GM12878 (cell line): Measurements from ENCODE around the gene TEX28. TPM values are rescaled to one million over a fixed set of nuclear protein-coding genes. Genes with fewer than 3 reads are reported as not detected.

ENCODE experiments used
- ATAC-seq: fragments of 200-7000 bp; cut with Tn5 transposase; 3 replicates; pipeline ENCODE4 v1.9.1; 2020; ENCODE audit warnings: mild to moderate bottlenecking, moderate library complexity
- BruUV-seq: library from RNA; stranded (reverse); fragments of 400-500 nt; replicated peaks from 2 replicates; lab custom pipeline; 2021; lab: Mats Ljungman, UMichigan
- CTCF ChIA-PET: fragments of 300-600 bp; sonication (Branson Sonifier 250); formaldehyde crosslinking; extraction: SDS; loops from one replicate; lab custom pipeline; 2021; ENCODE audit warnings: inconsistent platforms; lab: Yijun Ruan, JAX
- POLR2A ChIA-PET: fragments of 350-600 bp; formaldehyde crosslinking; extraction: SDS; loops from one replicate; lab custom pipeline; 2021; ENCODE audit warnings: inconsistent platforms; lab: Charles Lee
- RAD21 ChIA-PET: fragments of 300-600 bp; sonication (Branson Sonifier 250); formaldehyde crosslinking; loops from one replicate; lab custom pipeline; 2023; ENCODE audit warnings: antibody characterized with exemption; ENCODE audit not compliant: unreplicated experiment; lab: Charles Lee
- SMC1A ChIA-PET: fragments of 300-600 bp; sonication (Branson Sonifier 250); formaldehyde crosslinking; loops from one replicate; lab custom pipeline; 2023; ENCODE audit not compliant: unreplicated experiment, uncharacterized antibody; lab: Charles Lee
- DNase-seq: peaks from one replicate; pipeline ENCODE4 v3.0.0-alpha.2; 2011; ENCODE audit warnings: low read depth, low spot score
- FAIRE-seq: peaks from 3 replicates; lab custom pipeline; 2011; peaks lifted over from hg19 to GRCh38; lab: Jason Lieb, UNC
- H2AFZ ChIP-seq: 2 replicates; pipeline ENCODE4 v1.6.0; 2011; ENCODE audit warnings: low read depth, low read length, control low read depth; ENCODE audit not compliant: control insufficient read depth
- H3K27ac ChIP-seq: 2 replicates; pipeline ENCODE4 v1.5.1; 2011; ENCODE audit warnings: control low read depth; ENCODE audit not compliant: control insufficient read depth, insufficient read depth
- H3K27me3 ChIP-seq, 2 experiments: replicated peaks in 1 of 2; 2 replicates each; pipeline versions ENCODE4 v1.6.0 to v1.6.1; 2011; ENCODE audit warnings: low read length in 1 of 2; ENCODE audit not compliant: control insufficient read depth in 2 of 2, insufficient read depth in 2 of 2
- H3K36me3 ChIP-seq, 2 experiments: 2 replicates each; pipeline ENCODE4 v1.5.1; 2011; ENCODE audit warnings: low read length in 1 of 2; ENCODE audit not compliant: control insufficient read depth in 2 of 2, insufficient read depth in 2 of 2
- H3K4me1 ChIP-seq: 2 replicates; pipeline ENCODE4 v1.6.1; 2011; ENCODE audit warnings: mild to moderate bottlenecking, low read length, moderate library complexity, mixed read lengths; ENCODE audit not compliant: control insufficient read depth, insufficient read depth
- H3K4me2 ChIP-seq: 2 replicates; pipeline ENCODE4 v1.6.0; 2011; ENCODE audit warnings: control low read depth; ENCODE audit not compliant: control insufficient read depth, insufficient read depth
- H3K4me3 ChIP-seq: fragments of 200-600 bp; sonication (generic); 2 replicates; pipeline ENCODE4 v1.5.1; 2016
- H3K79me2 ChIP-seq: 2 replicates; pipeline ENCODE4 v1.6.0; 2011; ENCODE audit warnings: low read length; ENCODE audit not compliant: control insufficient read depth, insufficient read depth
- H3K9ac ChIP-seq: 2 replicates; pipeline ENCODE4 v1.8.0; 2011; ENCODE audit warnings: low read length, control low read depth, mixed read lengths; ENCODE audit not compliant: control insufficient read depth, insufficient read depth
- H3K9me3 ChIP-seq: replicated peaks from 3 replicates; pipeline ENCODE4 v1.5.1; 2011; ENCODE audit warnings: mild to moderate bottlenecking, low read length; ENCODE audit not compliant: control insufficient read depth, insufficient read depth
- H4K20me1 ChIP-seq: 2 replicates; pipeline ENCODE4 v1.6.0; 2011; ENCODE audit not compliant: control insufficient read depth, insufficient read depth
- CUX1 ChIP-seq: IDR thresholded peaks from 2 replicates; pipeline ENCODE4 v1.6.1; 2012; ENCODE audit warnings: improper control_type of control experiment, low read depth, low read length; ENCODE audit not compliant: insufficient replicate concordance
- PAX5 ChIP-seq: IDR thresholded peaks from 2 replicates; pipeline ENCODE4 v1.6.1; 2011; ENCODE audit warnings: low read depth, low read length, borderline replicate concordance
- SKIL ChIP-seq: fragments of 450-650 bp; IDR thresholded peaks from 2 replicates; pipeline ENCODE4 v1.6.1; 2017; ENCODE audit warnings: mild to moderate bottlenecking, low read depth, inconsistent platforms; ENCODE audit not compliant: poor library complexity, severe bottlenecking
- ZNF217 ChIP-seq: fragments of 450-650 bp; IDR thresholded peaks from 2 replicates; pipeline ENCODE4 v1.6.1; 2017; ENCODE audit warnings: antibody characterized with exemption, mild to moderate bottlenecking
- WGBS: methylation state at CpG from one replicate; pipeline ENCODE4 v1.1.6; 2016; ENCODE audit warnings: low lambda C conversion rate; ENCODE audit not compliant: insufficient replicate concordance, insufficient coverage; ENCODE audit errors: missing lambda C conversion rate; 5-methylcytosine and 5-hydroxymethylcytosine counted together
- in situ Hi-C: fragments of 300-500 bp; cut with MboI; formaldehyde crosslinking; loops from 9 replicates; pipeline ENCODE4 v1.14.3; 2018; ENCODE audit warnings: mixed read lengths
- intact Hi-C: fragments of 100-400 bp; cut with micrococcal nuclease; formaldehyde crosslinking; loops from one replicate; pipeline ENCODE4 v1.14.2; 2022; ENCODE audit not compliant: unreplicated experiment
- polyA plus RNA-seq, 11 experiments: library from polyadenylated mRNA; depleted of rRNA in 4 of 11; unstranded in 6 of 11; stranded (reverse) in 5 of 11; fragments of >200 nt; fragmentation: Nextera tagmentation in 4 of 11; fragmentation: Illumina TruSeq in 1 of 11; extraction: Ambion mirVana in 4 of 11; extraction: Trizol in 1 of 11; gene quantifications; 1 replicate in 1 of 11; 2 replicates in 10 of 11; pipeline versions ENCODE4 v1.2.1 to v1.2.3, GENCODE V29; 2011 to 2016; ENCODE audit warnings: inconsistent platforms in 2 of 11, missing spikeins in 2 of 11, low read depth in 1 of 11
- total RNA-seq, 4 experiments: library from RNA; depleted of rRNA in 3 of 4; stranded (reverse); fragments of >200 nt in 3 of 4; fragmentation: Illumina TruSeq in 1 of 4; extraction: Trizol in 1 of 4; gene quantifications; 2 replicates each; pipeline versions ENCODE4 v1.2.1 to v1.2.3, GENCODE V29; 2013 to 2021
- TF ChIP-seq, protein P1 (sequence below): IDR thresholded peaks from 2 replicates; pipeline ENCODE4 v1.6.1; 2012; ENCODE audit warnings: mild to moderate bottlenecking, low read depth, low read length

Gene TEX28
- total and polyA plus RNA-seq, 10 of the 15 experiments (the other 5 are each of a cell fraction or from before 2014, with no cell fraction given), result not detected

DNA sequence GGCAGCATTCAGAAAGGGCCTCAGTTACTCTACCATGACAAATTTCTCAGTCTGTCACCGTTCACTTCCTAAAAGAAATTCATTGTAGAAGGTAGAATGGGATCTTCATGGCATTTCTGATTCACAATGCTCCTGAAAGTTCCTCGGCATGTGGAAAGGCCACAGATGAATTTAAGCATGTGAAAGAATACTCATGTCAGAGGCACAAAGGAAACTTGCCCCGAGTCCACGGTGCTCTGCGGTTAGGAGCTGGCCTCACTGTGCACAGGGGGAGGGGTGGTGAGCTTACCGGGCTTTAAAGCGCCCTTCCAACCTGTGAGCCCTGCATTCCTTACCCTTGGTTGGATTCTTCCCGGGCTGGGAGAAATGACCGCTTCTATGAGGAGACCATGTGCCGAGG lies 9.9 kb upstream of the TEX28 start:
- in situ Hi-C loops (loop anchor here (25.0 kb wide), 1 partner anchor 168 kb away; the partner anchor contains the start of gene OPN1LW), intact Hi-C loops (no loop called here)
- DNase-seq (no peak), ATAC-seq (no peak), FAIRE-seq (no peak)
- WGBS, result 21% methylated on average over 10 of the region's 10 CpGs
- H3K4me2 ChIP-seq, result no peak overlapping the region
- SMC1A ChIA-PET, result no interaction called here
- H3K9ac ChIP-seq, result no peak overlapping the region
- H3K9me3 ChIP-seq, result no peaks in the 10 kb centered on the region; the same call in 2 of the 3 replicates
- no peaks in the 10 kb centered on the region for H3K27me3 ChIP-seq
- no peaks in the 10 kb centered on the region for H3K4me1 ChIP-seq
- H4K20me1 ChIP-seq, result no peaks in the 10 kb centered on the region
- no peak overlapping the region for H3K27ac ChIP-seq
- RAD21 ChIA-PET, result no interaction called here
- no peak overlapping the region for H3K4me3 ChIP-seq
- no peak overlapping the region for H2AFZ ChIP-seq
- POLR2A ChIA-PET, result no interaction called here
- BruUV-seq, result no TSS peak
- CTCF ChIA-PET, result no interaction called here
- H3K36me3 ChIP-seq, result no peaks in the 10 kb centered on the region
- TF ChIP-seq ZNF217 (no peak), CUX1 (no peak), PAX5 (no peak), SKIL (no peak)
- TF ChIP-seq, protein P1, sequence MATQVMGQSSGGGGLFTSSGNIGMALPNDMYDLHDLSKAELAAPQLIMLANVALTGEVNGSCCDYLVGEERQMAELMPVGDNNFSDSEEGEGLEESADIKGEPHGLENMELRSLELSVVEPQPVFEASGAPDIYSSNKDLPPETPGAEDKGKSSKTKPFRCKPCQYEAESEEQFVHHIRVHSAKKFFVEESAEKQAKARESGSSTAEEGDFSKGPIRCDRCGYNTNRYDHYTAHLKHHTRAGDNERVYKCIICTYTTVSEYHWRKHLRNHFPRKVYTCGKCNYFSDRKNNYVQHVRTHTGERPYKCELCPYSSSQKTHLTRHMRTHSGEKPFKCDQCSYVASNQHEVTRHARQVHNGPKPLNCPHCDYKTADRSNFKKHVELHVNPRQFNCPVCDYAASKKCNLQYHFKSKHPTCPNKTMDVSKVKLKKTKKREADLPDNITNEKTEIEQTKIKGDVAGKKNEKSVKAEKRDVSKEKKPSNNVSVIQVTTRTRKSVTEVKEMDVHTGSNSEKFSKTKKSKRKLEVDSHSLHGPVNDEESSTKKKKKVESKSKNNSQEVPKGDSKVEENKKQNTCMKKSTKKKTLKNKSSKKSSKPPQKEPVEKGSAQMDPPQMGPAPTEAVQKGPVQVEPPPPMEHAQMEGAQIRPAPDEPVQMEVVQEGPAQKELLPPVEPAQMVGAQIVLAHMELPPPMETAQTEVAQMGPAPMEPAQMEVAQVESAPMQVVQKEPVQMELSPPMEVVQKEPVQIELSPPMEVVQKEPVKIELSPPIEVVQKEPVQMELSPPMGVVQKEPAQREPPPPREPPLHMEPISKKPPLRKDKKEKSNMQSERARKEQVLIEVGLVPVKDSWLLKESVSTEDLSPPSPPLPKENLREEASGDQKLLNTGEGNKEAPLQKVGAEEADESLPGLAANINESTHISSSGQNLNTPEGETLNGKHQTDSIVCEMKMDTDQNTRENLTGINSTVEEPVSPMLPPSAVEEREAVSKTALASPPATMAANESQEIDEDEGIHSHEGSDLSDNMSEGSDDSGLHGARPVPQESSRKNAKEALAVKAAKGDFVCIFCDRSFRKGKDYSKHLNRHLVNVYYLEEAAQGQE, result no peak
- no peaks in the 10 kb centered on the region for H3K79me2 ChIP-seq
